HUES64 (cell line): ENCODE data around the gene C4orf36.

Experiments used
- H3K27ac ChIP-seq: 2 replicates; pipeline ENCODE4 v1.7.0; 2013; ENCODE audit warnings: low read depth, low read length, inconsistent platforms
- H3K27me3 ChIP-seq: 2 replicates; pipeline ENCODE4 v1.6.1; 2013; ENCODE audit warnings: mild to moderate bottlenecking, low read length; ENCODE audit not compliant: insufficient read depth
- H3K36me3 ChIP-seq: 2 replicates; pipeline ENCODE4 v1.6.1; 2013; ENCODE audit warnings: mild to moderate bottlenecking, low read length; ENCODE audit not compliant: insufficient read depth
- H3K4me1 ChIP-seq: 2 replicates; pipeline ENCODE4 v1.6.1; 2013; ENCODE audit warnings: mild to moderate bottlenecking, low read length, moderate library complexity; ENCODE audit not compliant: insufficient read depth
- H3K4me3 ChIP-seq: 2 replicates; pipeline ENCODE4 v1.5.1; 2013; ENCODE audit warnings: mild to moderate bottlenecking, low read length, moderate library complexity
- H3K9ac ChIP-seq: 2 replicates; pipeline ENCODE4 v1.6.1; 2013; ENCODE audit warnings: mild to moderate bottlenecking, low read depth, low read length
- H3K9me3 ChIP-seq: 2 replicates; pipeline ENCODE4 v1.6.1; 2013; ENCODE audit warnings: low read depth, low read length; ENCODE audit not compliant: insufficient read depth
- WGBS: fragments of 150-250, 120-280 bp; methylation state at CpG from one replicate; pipeline ENCODE4 v1.1.7; 2013; ENCODE audit warnings: missing lambda C conversion rate; 5-methylcytosine and 5-hydroxymethylcytosine counted together

The C4orf36 gene

DNA sequence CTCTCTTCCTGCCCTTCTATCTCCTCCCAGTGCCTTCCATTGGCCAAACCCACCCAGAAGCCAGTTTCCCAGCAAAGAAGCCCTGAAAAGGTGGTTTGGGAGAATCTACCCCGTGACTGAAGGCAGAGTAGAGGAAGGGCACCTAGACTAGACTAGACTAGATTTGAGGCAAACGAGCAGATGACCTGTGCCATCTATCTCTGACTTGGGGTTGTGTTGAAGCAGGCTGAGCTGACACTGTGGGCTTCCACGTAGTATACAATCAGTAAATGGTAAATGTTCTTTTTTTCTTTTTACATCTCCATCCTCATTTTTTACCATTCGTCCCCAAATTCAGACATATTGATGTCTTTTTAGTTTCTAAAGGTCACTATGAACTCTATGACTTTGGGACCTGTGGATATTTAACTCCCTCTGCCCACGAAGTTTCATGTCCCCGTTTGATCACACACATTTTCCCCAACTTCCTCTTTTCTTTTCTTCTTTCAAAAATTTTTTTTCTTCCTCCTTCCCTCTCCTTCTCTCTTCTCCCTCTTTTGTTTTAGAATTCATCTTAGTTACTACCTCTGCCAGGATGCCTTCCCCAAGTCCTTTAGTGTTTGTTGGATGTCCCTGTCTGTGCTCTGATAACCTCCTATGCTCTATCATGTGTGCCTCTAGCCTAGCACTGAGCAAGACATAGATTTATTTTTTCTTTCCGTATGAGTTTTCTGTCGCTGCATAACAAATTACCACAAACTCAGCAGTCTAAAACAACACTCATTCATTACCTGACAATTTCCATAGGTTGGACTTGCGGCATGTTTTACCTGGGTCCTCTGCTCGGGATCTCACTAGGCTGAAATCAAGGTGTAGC is 36.4 kb upstream of the C4orf36 start:
- WGBS = 91% methylated on average over 9 of the region's 10 CpGs
- Histone ChIP-seq H3K27ac (no peak overlapping the region), H3K27me3 (no peaks in the 10 kb centered on the region), H3K4me3 (no peak overlapping the region), H3K9ac (no peak overlapping the region), H3K4me1 (peaks cover 3% of the 10 kb centered on the region), H3K9me3 (no peaks in the 10 kb centered on the region), H3K36me3 (no peaks in the 10 kb centered on the region)

DNA sequence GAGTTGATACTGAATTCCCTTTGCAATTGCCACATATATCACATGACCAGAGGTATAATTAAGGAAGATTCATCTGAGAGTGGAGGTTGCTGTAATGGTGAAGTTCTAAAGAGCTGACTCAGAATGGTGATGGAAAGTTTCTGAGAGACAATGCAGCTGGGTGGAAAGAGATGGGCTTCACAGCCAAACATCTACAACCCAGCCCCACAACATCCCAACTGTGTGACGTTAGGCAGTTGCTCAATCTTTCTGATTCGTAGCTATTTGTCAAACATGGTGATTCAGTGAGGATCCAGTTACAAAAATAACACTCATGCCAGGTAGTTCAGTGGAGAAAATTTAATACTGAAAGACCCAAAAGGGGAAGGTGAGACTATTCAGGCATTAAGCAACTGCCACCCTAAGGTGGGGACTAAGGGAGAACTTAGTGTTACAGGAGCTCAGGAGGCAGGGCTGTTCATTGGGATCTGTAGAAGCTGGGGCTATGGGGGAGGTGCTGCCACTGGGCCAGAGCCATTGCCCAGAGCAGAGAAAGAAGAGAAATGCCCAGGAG is 35.7 kb upstream of the C4orf36 start:
- Histone ChIP-seq H3K4me3 (no peak overlapping the region), H3K27me3 (no peaks in the 10 kb centered on the region), H3K36me3 (no peaks in the 10 kb centered on the region), H3K9me3 (no peaks in the 10 kb centered on the region), H3K9ac (no peak overlapping the region), H3K27ac (no peak overlapping the region), H3K4me1 (no peaks in the 10 kb centered on the region)
- 92% methylated on average over 2 of the region's 2 CpGs for WGBS

DNA sequence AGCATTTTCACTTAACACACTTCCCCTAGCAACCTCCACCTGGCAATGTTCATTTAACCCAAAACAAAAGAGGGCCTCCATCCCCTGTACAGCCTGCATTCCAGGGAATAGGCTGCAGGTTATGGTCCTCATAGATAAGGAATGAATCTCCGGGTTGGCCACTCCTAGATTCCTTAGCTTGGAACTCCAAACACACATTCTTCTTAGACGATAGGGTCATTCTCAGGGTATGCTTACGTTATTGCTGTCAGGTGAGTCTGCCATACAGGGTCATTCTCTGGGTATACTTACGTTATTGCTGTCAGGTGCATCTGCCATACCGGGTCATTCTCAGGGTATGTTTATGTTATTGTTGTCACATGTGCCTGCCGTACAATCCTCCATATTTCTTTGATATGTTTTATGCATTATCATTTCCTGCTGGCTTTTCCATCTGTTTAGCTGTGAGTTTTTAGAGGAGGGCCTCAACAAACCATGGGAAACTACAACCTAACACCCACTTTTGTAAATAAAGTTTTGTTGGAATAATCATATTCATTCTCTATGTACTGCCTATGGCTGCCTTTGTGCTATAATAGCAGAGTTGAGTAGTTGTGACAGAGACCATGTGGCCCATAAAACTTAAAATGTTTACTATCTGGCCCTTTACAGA is 34.3 kb upstream of the C4orf36 start:
- Histone ChIP-seq H3K4me3 (no peak overlapping the region), H3K27me3 (no peaks in the 10 kb centered on the region), H3K27ac (no peak overlapping the region), H3K36me3 (no peaks in the 10 kb centered on the region), H3K4me1 (no peaks in the 10 kb centered on the region), H3K9ac (no peak overlapping the region), H3K9me3 (no peaks in the 10 kb centered on the region)
- 92% methylated on average over 5 of the region's 6 CpGs for WGBS

DNA sequence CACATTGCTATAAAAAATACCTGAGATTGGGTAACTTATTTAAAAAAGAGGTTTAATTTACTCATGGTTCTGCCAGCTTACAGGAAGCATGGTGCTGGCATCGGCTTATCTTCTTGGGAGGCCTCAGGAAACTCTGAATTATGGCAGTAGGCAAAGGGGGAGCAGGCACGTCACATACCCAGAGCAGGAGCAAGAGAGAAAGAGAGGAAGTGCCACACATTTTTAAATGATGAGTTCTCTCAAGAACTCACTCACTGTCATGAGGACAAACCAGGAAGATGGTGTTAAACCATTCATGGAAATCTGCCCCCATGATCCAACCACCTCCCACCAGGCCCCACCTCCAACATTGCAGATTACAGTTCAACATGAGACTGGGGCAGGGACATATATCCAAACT is 32.6 kb upstream of the C4orf36 start:
- Histone ChIP-seq H3K9me3 (no peaks in the 10 kb centered on the region), H3K27me3 (no peaks in the 10 kb centered on the region), H3K4me3 (no peak overlapping the region), H3K27ac (no peak overlapping the region), H3K9ac (no peak overlapping the region), H3K4me1 (no peaks in the 10 kb centered on the region), H3K36me3 (no peaks in the 10 kb centered on the region)
- 46% methylated on average over 2 of the region's 2 CpGs for WGBS

DNA sequence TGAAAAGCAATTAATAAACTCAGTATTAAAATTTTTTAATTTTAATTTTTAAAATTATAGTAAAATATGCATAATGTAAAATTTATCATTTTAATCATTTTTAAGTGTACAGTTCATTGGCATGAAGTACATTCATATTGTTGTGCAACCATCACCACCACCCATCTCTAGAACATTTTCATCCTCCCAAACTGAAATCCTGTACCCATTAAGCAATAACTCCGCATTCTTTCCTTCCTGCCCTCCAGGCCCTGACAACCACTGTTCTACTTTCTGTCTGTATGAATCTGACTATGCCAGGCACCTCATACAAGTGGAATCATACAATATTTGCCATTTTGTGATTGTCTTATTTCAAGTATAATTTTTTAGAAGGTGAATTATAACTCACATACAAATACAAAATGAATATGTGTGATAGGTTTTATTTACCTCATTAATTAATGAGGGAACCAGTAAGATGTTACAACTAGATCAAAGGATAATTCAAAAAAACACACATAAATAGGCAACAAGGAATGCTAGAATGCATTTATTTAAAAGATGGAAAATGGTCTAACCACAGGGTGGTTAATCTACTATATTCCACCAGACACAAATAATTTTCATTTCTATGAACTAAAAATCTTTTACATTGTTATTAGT is 29.5 kb upstream of the C4orf36 start:
- 95% methylated on average over 1 of the region's 1 CpG for WGBS
- no peak overlapping the region for H3K27ac ChIP-seq
- no peak overlapping the region for H3K9ac ChIP-seq
- no peak overlapping the region for H3K4me3 ChIP-seq
- H3K9me3 ChIP-seq = no peaks in the 10 kb centered on the region
- H3K27me3 ChIP-seq = no peaks in the 10 kb centered on the region
- no peaks in the 10 kb centered on the region for H3K4me1 ChIP-seq
- no peaks in the 10 kb centered on the region for H3K36me3 ChIP-seq

DNA sequence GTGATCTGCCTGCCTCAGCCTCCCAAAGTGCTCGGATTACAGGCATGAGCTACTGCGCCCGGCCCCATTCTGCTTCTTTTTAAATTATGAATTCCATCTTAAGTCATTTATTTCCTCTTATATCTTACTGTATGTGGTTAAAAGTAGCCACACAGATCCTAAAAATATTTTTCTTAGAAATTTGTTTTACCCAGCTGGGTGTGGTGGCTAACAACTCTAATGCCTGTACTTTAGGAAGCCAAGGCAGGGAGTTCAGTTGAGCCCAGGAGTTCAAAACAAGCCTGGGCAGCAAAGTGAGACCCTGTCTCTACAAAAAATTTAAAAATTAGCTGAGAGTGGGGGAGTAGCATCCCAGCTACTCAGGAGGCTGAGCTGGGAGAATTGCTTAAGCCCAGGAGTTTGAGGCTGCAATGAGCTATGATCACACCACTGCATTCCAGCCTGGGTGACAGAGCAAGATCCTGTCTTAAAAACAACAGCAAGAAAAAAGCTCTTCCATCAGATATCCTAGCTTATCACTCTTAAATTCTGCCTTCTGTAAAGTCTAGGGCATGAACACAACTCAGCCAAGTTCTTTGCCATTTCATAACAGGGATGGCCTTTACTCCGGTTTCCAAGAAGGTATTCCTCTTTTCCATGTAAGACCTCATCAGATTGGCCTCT is 27.5 kb upstream of the C4orf36 start:
- Histone ChIP-seq H3K4me1 (no peaks in the 10 kb centered on the region), H3K27ac (no peak overlapping the region), H3K9me3 (no peaks in the 10 kb centered on the region), H3K27me3 (no peaks in the 10 kb centered on the region), H3K36me3 (no peaks in the 10 kb centered on the region), H3K4me3 (no peak overlapping the region), H3K9ac (no peak overlapping the region)
- 93% methylated on average over 4 of the region's 4 CpGs for WGBS

DNA sequence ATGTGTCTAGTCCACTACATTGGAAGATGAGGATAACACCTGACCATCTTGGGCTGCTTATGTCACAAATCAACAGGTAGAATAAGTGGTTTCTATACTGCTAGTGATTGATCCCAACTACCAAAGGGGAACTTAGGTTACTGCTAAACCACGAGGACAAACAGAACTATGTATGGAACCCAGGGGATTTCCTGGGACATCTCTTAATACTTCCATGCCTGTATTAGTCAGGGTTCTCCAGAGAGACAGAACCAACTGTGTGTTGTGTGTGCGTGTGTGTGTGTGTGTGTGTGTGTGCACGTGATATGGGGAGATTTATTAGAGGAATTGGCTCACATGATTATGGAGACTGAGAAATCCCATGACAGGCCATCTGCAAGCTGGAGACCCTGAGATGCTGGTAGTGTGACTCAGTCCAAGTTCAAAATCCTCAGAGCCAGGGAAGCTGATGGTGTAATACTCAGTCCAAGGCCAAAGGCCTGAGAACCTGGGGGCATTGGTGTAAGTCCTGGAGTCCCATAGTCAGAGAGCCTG is 26.4 kb upstream of the C4orf36 start:
- 46% methylated on average over 3 of the region's 3 CpGs for WGBS
- Histone ChIP-seq H3K9ac (no peak overlapping the region), H3K4me3 (no peak overlapping the region), H3K36me3 (no peaks in the 10 kb centered on the region), H3K27me3 (no peaks in the 10 kb centered on the region), H3K27ac (no peak overlapping the region), H3K9me3 (no peaks in the 10 kb centered on the region), H3K4me1 (no peaks in the 10 kb centered on the region)

DNA sequence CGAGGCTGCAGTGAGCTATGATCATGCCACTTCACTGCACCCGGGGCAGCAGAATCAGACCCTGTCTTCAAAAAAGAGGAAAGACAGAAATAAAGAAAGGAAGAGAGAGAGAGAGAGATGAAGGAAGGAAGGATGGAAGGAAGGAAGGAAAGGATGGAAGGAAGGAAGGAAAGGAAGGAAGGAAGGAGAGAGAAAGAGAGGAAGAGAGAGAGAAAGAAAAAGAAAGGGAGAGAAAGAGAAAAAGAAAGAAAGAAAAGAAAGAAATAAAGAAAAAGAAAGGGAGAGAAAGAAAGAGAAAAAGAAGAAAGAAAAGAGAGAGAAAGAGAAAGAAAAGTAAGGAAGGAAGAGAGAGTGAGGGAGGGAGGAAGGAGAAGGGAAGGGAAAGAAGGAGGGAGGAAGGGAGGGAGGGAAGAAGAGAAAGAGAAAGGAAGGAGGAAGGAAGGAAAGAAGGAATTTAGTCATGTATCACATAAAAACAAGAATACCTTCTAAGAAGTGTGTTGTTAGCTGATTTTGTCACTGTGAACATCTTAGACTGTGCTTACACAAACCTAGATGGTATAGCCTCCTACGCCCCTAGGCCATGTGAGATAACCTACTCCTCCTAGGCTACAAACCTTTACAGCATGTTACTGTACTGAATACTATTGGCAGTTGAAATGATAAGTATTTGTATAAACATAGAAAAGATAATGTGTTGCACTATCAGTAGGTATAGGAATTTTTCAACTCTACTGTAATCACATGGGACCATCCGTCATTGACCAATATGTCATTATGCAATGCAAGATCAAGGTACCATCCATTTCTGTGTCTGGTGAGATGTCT is 25.2 kb upstream of the C4orf36 start:
- H3K9ac ChIP-seq = no peak overlapping the region
- H3K27me3 ChIP-seq = no peaks in the 10 kb centered on the region
- H3K27ac ChIP-seq = no peak overlapping the region
- H3K4me1 ChIP-seq = no peaks in the 10 kb centered on the region
- H3K36me3 ChIP-seq = no peaks in the 10 kb centered on the region
- 97% methylated on average over 4 of the region's 4 CpGs for WGBS
- H3K9me3 ChIP-seq = no peaks in the 10 kb centered on the region
- H3K4me3 ChIP-seq = no peak overlapping the region

DNA sequence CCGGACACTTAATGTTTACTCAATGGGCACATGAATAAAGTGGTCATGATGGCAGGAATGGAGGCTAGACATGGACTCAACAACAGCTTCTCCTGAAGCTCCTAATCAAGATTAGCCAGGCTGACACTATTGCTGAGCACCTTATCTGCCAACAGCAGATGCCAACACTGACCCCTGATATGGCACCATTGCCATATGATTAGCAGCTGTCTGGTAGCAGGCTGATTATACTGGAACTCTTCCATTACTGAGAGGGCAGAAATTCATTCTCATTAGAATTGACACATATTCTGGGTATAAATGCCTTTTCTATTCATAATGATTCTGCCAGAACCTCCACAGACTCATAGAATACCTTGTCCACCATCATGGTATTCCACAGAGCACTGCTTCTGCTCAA is 24.2 kb upstream of the C4orf36 start:
- no peaks in the 10 kb centered on the region for H3K36me3 ChIP-seq
- H3K9me3 ChIP-seq = no peaks in the 10 kb centered on the region
- no peak overlapping the region for H3K27ac ChIP-seq
- no peaks in the 10 kb centered on the region for H3K4me1 ChIP-seq
- no peaks in the 10 kb centered on the region for H3K27me3 ChIP-seq
- WGBS = 0% methylated on average over 1 of the region's 1 CpG
- no peak overlapping the region for H3K4me3 ChIP-seq
- no peak overlapping the region for H3K9ac ChIP-seq
